ENCODE data around the gene CDK15. TPM values are rescaled to one million over a fixed set of nuclear protein-coding genes. Genes with fewer than 3 reads are reported as not detected.
"Not testable (repeated sequence)": the region's sequence is repeated elsewhere in the genome, so short reads cannot be mapped to it uniquely, and the experiment has no call there.

The CDK15 gene
- total and polyA plus RNA-seq, 2 experiments from 2014 or later, result 0.27 TPM; not detected in 1

- no peak for TF ChIP-seq ZNF462 (CRISPR knock-in tag; IDR thresholded peaks at IDR 0.05)
These were observed 3.3 kb downstream of the CDK15 start (continued) for GRCh38 chr2:201809633-201810032.

GRCh38 chr2:201810604-201811003 lies 4.3 kb downstream of the CDK15 start:
- H2AFZ ChIP-seq; DNase-seq (ENCODE audit: low spot score): not testable (repeated sequence)
- H3K4me1 Mint-ChIP-seq, result peaks cover 19% of the 10 kb centered on the region

GRCh38 chr2:201813996-201814760 lies 7.8 kb downstream of the CDK15 start:
- peaks cover 5% of the 10 kb centered on the region; the same call in 2 of the 3 replicates for H3K4me1 Mint-ChIP-seq
- Histone ChIP-seq H3K27me3 (ENCODE audit: insufficient read depth) (no peaks in the 10 kb centered on the region), H3K4me2 (no peak overlapping the region), H4K20me1 (replicated peaks; ENCODE audit: insufficient read depth) (no peaks in the 10 kb centered on the region), H3F3A (replicated peaks; ENCODE audit: low read depth) (no peaks in the 10 kb centered on the region), H3K4me3 (no peak overlapping the region), H3K4me1 (ENCODE audit: insufficient read depth) (no peaks in the 10 kb centered on the region), H3K79me2 (replicated peaks; ENCODE audit: insufficient read depth) (no peaks in the 10 kb centered on the region), H2AFZ (no peak overlapping the region), H3K9me2 (ENCODE audit: insufficient read depth) (no peaks in the 10 kb centered on the region), H3K27ac (ENCODE audit: low read depth) (no peak overlapping the region), H3K36me3 (ENCODE audit: insufficient read depth) (no peaks in the 10 kb centered on the region)
- no peak overlapping the region for H3K27ac Mint-ChIP-seq
- peaks cover 17% of the 10 kb centered on the region; the same call in 2 of the 3 replicates for H3K9me3 Mint-ChIP-seq
- TF ChIP-seq EZH2phosphoT487 (IDR thresholded peaks at IDR 0.05; ENCODE audit: unreplicated experiment) (no peak), STAT1 (IDR thresholded peaks at IDR 0.05; ENCODE audit: unreplicated experiment) (no peak), CTCF (conservative IDR thresholded peaks at IDR 0.05; ENCODE audit: low read depth in 2 of 2) (no peak), EZH2 (IDR thresholded peaks at IDR 0.05; ENCODE audit: low read depth, unreplicated experiment) (no peak), CREB1 (CRISPR knock-in tag; IDR thresholded peaks at IDR 0.05; ENCODE audit: low read depth) (no peak), ZNF114 (CRISPR knock-in tag; IDR thresholded peaks at IDR 0.05) (no peak), ETS1 (IDR thresholded peaks at IDR 0.05) (no peak)
- H3K27me3 Mint-ChIP-seq (ENCODE audit: insufficient read depth, low read depth, poor library complexity), result no peaks in the 10 kb centered on the region
- no peak overlapping the region for H3K4me3 Mint-ChIP-seq
- ATAC-seq, result no peak
- peaks cover 6% of the 10 kb centered on the region; the same call in 1 of the 3 replicates for H3K36me3 Mint-ChIP-seq (ENCODE audit: low read depth)
- no peak for DNase-seq (ENCODE audit: low spot score)

More at GRCh38 chr2:201810604-201811003, 4.3 kb downstream of the CDK15 start:
- not testable (repeated sequence) for H3K4me3 Mint-ChIP-seq; H3K27me3 ChIP-seq (ENCODE audit: insufficient read depth); H4K20me1 ChIP-seq (replicated peaks; ENCODE audit: insufficient read depth); H3K4me3 ChIP-seq; ATAC-seq; H3K9me3 Mint-ChIP-seq; H3K79me2 ChIP-seq (replicated peaks; ENCODE audit: insufficient read depth); H3K27ac ChIP-seq (ENCODE audit: low read depth); H3K9me2 ChIP-seq (ENCODE audit: insufficient read depth); H3K27me3 Mint-ChIP-seq (ENCODE audit: insufficient read depth, low read depth, poor library complexity); H3K36me3 Mint-ChIP-seq (ENCODE audit: low read depth); H3K4me2 ChIP-seq; H3F3A ChIP-seq (replicated peaks; ENCODE audit: low read depth); H3K36me3 ChIP-seq (ENCODE audit: insufficient read depth); H3K27ac Mint-ChIP-seq
- peaks cover 14% of the 10 kb centered on the region; the same call in 1 of the 2 replicates for H3K4me1 ChIP-seq (ENCODE audit: insufficient read depth)
